GM10248 (cell line): ENCODE results near the gene PAM.

ENCODE experiments used
- CTCF ChIA-PET: fragments of 300-600 bp; sonication (Branson Sonifier 250); formaldehyde crosslinking; extraction: SDS; loops from one replicate; lab custom pipeline; 2021; ENCODE audit warnings: antibody characterized with exemption; lab: Yijun Ruan, JAX
- POLR2A ChIA-PET: fragments of 350-650 bp; sonication (Branson Sonifier 250); formaldehyde crosslinking; extraction: SDS; loops from one replicate; lab custom pipeline; 2020; ENCODE audit warnings: antibody characterized with exemption; lab: Yijun Ruan, JAX
- DNase-seq: peaks from one replicate; pipeline ENCODE4 v3.0.0; 2012; ENCODE audit errors: extremely low spot score
- TF ChIP-seq, protein P1 (sequence below): IDR thresholded peaks from 2 replicates; pipeline ENCODE4 v1.5.1; 2012; ENCODE audit warnings: mild to moderate bottlenecking, low read depth; ENCODE audit errors: extremely low read depth, missing control alignments, control extremely low read depth

The PAM gene

DNA sequence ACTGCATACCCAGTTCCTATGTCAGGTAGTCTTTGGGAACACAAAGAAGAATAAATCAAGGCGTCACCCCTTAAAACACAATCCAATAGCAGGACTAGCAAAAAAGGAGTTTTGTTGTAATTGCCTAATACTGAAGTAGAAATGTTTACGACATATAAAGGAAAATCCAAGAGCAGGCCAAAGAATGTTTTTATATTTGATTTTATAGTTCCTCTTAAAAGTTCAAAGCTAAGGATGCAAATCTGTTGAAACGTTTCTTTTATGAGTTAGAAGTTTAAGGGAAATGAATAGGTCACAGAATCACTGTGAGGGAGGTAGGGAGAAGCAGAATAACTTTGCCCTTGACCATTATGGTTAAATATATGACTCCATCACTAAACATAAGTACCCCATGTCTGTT, 136.1 kb downstream of the PAM start:
- CTCF ChIA-PET, result no interaction called here
- TF ChIP-seq, protein P1, sequence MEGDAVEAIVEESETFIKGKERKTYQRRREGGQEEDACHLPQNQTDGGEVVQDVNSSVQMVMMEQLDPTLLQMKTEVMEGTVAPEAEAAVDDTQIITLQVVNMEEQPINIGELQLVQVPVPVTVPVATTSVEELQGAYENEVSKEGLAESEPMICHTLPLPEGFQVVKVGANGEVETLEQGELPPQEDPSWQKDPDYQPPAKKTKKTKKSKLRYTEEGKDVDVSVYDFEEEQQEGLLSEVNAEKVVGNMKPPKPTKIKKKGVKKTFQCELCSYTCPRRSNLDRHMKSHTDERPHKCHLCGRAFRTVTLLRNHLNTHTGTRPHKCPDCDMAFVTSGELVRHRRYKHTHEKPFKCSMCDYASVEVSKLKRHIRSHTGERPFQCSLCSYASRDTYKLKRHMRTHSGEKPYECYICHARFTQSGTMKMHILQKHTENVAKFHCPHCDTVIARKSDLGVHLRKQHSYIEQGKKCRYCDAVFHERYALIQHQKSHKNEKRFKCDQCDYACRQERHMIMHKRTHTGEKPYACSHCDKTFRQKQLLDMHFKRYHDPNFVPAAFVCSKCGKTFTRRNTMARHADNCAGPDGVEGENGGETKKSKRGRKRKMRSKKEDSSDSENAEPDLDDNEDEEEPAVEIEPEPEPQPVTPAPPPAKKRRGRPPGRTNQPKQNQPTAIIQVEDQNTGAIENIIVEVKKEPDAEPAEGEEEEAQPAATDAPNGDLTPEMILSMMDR, result no peak
- DNase-seq, result no peak
- POLR2A ChIA-PET, result no interaction called here

DNA sequence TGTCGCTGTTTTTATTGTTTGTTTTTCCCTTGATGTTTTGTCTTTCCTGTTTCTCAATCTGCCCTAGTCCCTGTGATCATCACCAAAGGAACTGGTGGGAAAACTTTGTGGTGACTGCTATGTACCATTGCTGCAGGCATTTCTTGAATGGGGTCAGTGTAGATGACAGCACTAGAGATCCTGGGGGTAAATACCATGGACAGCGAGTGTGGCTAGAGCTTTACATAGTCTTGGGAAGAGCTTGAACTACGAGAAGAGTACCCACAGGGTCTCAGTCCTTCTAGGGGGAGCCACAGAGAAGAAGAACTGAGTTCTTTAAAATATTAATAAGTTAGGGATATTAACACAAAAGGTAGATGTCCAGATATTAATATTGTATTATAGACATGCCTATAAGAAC, 138.8 kb downstream of the PAM start:
- ChIA-PET POLR2A (no interaction called here), CTCF (interaction anchor here (0.8 to 1.9 kb wide), 3 partner anchors 9 to 28 kb away, joined by 3 to 6 read pairs (median 3); no protein-coding TSS in a partner anchor)
- no peak for DNase-seq
- TF ChIP-seq, protein P1, result no peak

DNA sequence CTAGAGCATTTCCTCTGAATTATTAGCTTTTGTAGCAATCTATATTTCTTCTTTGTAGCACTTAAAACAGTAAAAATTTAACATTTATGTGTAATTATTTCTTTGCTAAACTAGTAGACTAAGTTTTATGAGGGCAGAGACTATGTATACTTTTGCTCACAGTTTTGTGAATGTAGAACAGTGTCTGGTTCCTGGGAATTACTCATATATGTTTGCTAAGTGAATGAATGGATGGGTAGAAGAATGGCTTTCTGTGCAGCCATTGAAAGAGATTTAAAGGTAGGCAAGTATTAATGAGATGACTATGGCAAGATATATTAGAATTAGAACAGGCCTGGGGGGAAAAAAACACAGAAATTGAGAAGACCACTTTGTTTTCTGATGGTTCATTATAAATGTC, 140.1 kb downstream of the PAM start:
- TF ChIP-seq, protein P1, result no peak
- no peak for DNase-seq
- ChIA-PET CTCF (interaction anchor here (0.7 to 1.9 kb wide), 2 partner anchors 8 to 36 kb away, joined by 4 to 6 read pairs; no protein-coding TSS in a partner anchor), POLR2A (no interaction called here)

DNA sequence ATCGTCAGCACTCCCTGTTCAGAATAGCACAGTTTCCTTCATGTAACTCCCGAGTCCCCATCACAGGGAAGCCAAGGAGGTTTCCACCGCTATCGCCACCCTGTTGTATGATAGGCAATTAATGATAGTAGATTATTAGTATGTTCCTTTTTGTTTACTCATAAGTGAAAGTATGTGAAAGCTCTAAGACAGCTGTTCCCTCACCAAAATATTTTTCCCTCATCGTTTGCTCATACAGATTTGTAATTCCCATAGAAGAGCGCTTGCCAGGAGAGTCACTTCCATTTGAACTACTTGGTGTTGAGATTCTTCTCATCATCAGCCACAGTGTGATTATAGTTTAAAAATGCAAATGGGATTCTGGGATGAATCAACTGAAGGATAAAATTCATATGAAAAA, 140.9 kb downstream of the PAM start:
- no peak for DNase-seq
- TF ChIP-seq, protein P1, result no peak
- ChIA-PET CTCF (interaction anchor here (0.7 kb wide), 1 partner anchor 35 kb away, joined by 4 read pairs; no protein-coding TSS in a partner anchor), POLR2A (no interaction called here)

DNA sequence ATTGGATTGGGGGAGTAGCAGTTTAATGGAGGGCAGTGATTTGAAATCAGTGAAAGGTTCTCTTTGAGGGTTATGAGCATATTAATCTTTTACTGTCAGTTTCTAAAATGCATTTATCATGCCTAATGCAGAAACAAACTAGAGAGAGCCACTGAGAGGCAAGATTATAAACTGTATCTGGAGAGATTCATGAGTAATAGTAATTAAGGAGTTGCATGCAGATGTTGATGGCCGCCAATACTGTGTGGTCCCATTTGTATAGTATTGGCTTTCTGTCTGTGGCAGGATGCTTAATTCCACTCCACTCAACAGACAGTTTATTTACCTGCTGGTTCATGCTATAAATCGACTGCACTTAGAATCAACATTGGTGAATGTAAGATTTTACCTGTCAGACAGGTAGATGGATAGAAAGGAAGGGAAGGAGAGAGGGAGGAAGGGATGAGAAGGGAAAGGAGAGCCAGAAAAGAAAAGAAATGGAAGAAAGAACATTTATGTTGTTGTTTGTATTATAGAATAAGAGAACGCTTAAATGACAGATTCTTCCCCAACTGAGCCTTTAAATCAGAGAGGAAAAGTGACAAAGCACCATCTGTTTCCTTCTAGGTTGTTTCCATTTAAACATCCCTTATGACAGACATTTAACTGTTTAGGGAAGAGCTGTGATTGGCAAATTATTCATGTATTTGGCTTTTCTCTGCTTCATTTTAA, 146.5 kb downstream of the PAM start:
- TF ChIP-seq, protein P1, result no peak
- POLR2A ChIA-PET, result no interaction called here
- CTCF ChIA-PET, result no interaction called here
- no peak for DNase-seq

DNA sequence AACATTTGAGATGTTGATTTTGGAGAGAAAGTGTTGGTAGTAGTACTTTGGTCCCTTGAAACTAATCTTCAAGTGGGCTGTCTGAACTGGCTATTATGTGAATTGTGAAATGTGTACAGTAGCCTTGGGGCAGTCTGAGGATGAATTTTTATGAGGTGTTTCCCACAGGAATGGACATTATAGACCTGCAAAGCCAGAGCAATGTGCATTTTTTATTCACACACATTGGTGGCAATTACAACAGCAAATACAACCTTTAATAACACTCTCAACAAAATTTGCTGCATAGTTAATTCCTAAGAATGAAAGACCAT, 147.0 kb downstream of the PAM start:
- POLR2A ChIA-PET, result no interaction called here
- CTCF ChIA-PET, result no interaction called here
- TF ChIP-seq, protein P1, result no peak
- no peak for DNase-seq
